PC-3 (cell line): ENCODE results near the gene CSMD2.

ENCODE experiments used
- CTCF ChIP-seq: fragments of 300-600 bp; sonication (generic); conservative IDR thresholded peaks from 2 replicates; pipeline ENCODE4 v1.5.1; 2017; ENCODE audit warnings: antibody characterized with exemption, low read depth, mild to moderate bottlenecking, low read length
- EZH2phosphoT487 ChIP-seq: fragments of 300-600 bp; sonication (generic); IDR thresholded peaks from 2 replicates; pipeline ENCODE4 v1.6.1; 2018; ENCODE audit warnings: mild to moderate bottlenecking, antibody characterized with exemption, low read length, borderline replicate concordance

GRCh38 chr1:33517596-33518250 lies 647.3 kb downstream of the CSMD2 start:
- TF ChIP-seq CTCF (no peak), EZH2phosphoT487 (no peak)
